Measurements from ENCODE around the gene CHRNA9. TPM values are rescaled to one million over a fixed set of nuclear protein-coding genes. Genes with fewer than 3 reads are reported as not detected.
A peak's percentile ranks its signal among the peaks of the same experiment; 100 is the strongest.

Gene CHRNA9
- total and polyA plus RNA-seq, 2 experiments from 2014 or later = 0.58 to 5.7 TPM

- TF ChIP-seq, protein P1, sequence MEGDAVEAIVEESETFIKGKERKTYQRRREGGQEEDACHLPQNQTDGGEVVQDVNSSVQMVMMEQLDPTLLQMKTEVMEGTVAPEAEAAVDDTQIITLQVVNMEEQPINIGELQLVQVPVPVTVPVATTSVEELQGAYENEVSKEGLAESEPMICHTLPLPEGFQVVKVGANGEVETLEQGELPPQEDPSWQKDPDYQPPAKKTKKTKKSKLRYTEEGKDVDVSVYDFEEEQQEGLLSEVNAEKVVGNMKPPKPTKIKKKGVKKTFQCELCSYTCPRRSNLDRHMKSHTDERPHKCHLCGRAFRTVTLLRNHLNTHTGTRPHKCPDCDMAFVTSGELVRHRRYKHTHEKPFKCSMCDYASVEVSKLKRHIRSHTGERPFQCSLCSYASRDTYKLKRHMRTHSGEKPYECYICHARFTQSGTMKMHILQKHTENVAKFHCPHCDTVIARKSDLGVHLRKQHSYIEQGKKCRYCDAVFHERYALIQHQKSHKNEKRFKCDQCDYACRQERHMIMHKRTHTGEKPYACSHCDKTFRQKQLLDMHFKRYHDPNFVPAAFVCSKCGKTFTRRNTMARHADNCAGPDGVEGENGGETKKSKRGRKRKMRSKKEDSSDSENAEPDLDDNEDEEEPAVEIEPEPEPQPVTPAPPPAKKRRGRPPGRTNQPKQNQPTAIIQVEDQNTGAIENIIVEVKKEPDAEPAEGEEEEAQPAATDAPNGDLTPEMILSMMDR (conservative IDR thresholded peaks at IDR 0.05; ENCODE audit: low read depth in 2 of 2) = no peak
These were observed 30.6 kb downstream of the CHRNA9 start (continued) for GRCh38 chr4:40365766-40366165.

GRCh38 chr4:40367451-40367850 is 32.3 kb downstream of the CHRNA9 start:
- peaks cover 7% of the 10 kb centered on the region; the same call in 1 of the 3 replicates for H3K4me1 Mint-ChIP-seq
- H4K20me1 ChIP-seq (replicated peaks; ENCODE audit: insufficient read depth) = no peaks in the 10 kb centered on the region
- H3K4me2 ChIP-seq = no peak overlapping the region
- H3K27me3 Mint-ChIP-seq (ENCODE audit: insufficient read depth, low read depth, poor library complexity) = no peaks in the 10 kb centered on the region
- H3K27me3 ChIP-seq (ENCODE audit: insufficient read depth) = no peaks in the 10 kb centered on the region
- no peaks in the 10 kb centered on the region for H3F3A ChIP-seq (replicated peaks; ENCODE audit: low read depth)
- no peaks in the 10 kb centered on the region for H3K9me3 Mint-ChIP-seq
- H3K9me2 ChIP-seq (ENCODE audit: insufficient read depth) = peaks cover 2% of the 10 kb centered on the region; the same call in 1 of the 2 replicates
- no peaks in the 10 kb centered on the region for H3K36me3 ChIP-seq (ENCODE audit: insufficient read depth)
- no peak overlapping the region for H3K4me3 Mint-ChIP-seq
- peak overlapping the region; percentile 34; the same call in 1 of the 2 replicates for H2AFZ ChIP-seq
- DNase-seq (ENCODE audit: low spot score) (no peak), ATAC-seq (no peak)
- H3K27ac ChIP-seq (ENCODE audit: low read depth) = no peak overlapping the region
- no peaks in the 10 kb centered on the region for H3K79me2 ChIP-seq (replicated peaks; ENCODE audit: insufficient read depth)
- TF ChIP-seq NANOG (IDR thresholded peaks at IDR 0.05; ENCODE audit: borderline replicate concordance) (no peak), EZH2 (IDR thresholded peaks at IDR 0.05; ENCODE audit: low read depth, unreplicated experiment) (no peak), JUNB (IDR thresholded peaks at IDR 0.05; ENCODE audit: unreplicated experiment) (no peak), CREB1 (CRISPR knock-in tag; IDR thresholded peaks at IDR 0.05; ENCODE audit: low read depth) (no peak), POLR2AphosphoS5 (IDR thresholded peaks at IDR 0.05; ENCODE audit: low read depth) (no peak)
- TF ChIP-seq, protein P1 (conservative IDR thresholded peaks at IDR 0.05; ENCODE audit: low read depth in 2 of 2) = no peak
- TF ChIP-seq, protein P2, sequence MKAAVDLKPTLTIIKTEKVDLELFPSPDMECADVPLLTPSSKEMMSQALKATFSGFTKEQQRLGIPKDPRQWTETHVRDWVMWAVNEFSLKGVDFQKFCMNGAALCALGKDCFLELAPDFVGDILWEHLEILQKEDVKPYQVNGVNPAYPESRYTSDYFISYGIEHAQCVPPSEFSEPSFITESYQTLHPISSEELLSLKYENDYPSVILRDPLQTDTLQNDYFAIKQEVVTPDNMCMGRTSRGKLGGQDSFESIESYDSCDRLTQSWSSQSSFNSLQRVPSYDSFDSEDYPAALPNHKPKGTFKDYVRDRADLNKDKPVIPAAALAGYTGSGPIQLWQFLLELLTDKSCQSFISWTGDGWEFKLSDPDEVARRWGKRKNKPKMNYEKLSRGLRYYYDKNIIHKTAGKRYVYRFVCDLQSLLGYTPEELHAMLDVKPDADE (IDR thresholded peaks at IDR 0.05) = no peak
- H3K27ac Mint-ChIP-seq = no peak overlapping the region
- H3K4me1 ChIP-seq (ENCODE audit: insufficient read depth) = peaks cover 5% of the 10 kb centered on the region; the same call in 1 of the 2 replicates
- H3K36me3 Mint-ChIP-seq (ENCODE audit: low read depth) = no peaks in the 10 kb centered on the region; the same call in 2 of the 3 replicates
- no peak overlapping the region for H3K4me3 ChIP-seq
